ENCODE measurements around the gene STXBP5.

The STXBP5 gene

DNA sequence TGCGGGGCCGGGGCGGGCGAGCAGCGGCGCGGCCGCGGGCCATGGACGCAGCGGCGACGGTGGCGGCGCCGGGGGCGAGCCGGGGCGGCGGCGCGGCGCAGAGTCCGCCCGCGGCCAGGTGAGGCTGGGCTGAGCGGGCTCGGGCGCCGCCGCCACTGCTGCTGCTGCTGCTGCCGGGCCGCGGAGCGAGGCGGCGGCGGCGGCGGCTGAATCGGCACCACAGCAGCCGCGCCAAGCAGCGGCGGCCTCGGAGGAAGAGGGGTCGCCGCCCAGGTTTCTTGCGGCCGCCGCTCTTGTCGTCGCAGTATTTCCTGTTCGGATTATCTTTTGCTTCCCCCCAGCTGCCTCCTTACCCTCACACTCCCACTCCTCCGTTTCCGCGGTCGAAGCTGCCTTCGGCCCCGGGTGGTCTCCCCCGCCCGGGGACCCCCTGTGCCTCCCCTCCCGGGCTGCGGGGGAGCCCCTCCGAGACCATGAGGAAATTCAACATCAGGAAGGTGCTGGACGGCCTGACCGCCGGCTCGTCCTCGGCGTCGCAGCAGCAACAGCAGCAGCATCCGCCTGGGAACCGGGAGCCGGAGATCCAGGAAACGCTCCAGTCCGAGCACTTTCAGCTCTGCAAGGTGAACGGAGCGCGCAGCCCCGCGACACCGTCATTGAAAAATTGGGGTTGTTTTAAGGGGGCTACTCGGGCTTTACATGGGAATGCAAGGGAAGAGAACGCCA lies at the start of gene STXBP5:
Gene STXBP5, plus strand, starts transcription at position 358 of the 726 bp plus-strand sequence. Its CDS starts 116 bp downstream, at position 474.
- peak; percentile 43 for DNase-seq (ENCODE audit: low spot score)

- no peak for DNase-seq (ENCODE audit: low spot score)
Measured at GRCh38 chr6:147154454-147154853, 49.8 kb upstream of the STXBP5 start.

DNA sequence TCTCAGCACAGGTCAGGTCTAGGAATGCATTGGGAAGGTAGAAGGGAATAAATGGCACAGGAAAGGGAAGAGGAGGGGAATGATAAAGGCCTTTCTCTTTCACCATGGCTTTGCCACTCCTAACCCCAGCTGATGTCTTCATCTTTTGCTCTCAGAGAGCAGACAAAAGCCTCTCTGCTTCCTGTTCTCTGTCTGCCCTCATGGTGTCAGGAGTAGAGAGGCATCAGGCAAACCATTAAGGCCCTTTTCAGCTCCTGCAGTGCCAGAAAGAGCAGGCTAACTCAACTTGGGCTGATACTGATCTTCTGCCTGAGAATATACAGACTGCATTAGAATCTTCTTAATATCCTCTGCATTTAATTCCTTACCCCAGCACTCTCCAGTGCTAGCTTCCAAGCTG lies 48.0 kb upstream of the STXBP5 start:
- DNase-seq (ENCODE audit: low spot score) = no peak

GRCh38 chr6:147156799-147157382 lies 47.3 kb upstream of the STXBP5 start:
- DNase-seq (ENCODE audit: low spot score) = no peak

DNA sequence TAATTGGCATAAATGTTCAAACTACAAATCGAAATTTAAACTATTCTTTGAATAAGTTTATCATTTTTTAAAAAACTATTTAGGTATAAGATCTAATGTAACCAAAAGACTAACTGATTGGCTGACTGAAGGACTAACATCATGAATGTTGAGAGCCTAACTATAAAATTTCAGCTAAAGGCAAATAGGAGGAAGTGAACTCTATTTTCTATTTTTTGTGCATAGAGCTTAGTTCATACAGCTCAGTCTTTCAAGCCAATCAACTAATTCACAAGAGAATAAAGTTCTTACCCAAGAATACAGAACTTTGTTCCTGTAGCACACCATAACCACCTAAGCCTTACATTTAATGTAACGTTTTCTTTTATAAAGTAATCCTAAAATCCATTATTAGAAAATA lies 46.3 kb upstream of the STXBP5 start:
- no peak for DNase-seq (ENCODE audit: low spot score)

DNA sequence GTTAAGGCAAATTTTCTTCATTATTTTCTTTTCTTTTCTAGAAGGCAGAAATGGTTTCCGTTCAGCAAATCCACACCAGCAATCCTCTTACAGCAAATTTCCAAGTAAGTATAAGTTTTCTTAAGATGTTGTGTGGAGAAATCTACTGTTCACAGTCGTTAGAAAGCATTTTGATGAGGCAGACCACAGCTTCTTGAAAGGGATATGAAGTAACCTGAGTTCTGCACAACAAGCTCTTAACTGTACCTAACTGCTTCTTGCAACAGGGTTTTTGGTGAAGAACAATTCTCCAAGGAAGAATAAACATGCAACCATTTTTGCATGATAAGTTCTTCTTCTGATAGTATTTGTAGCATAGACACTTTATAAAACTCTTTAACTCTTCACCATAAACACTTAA lies 45.3 kb upstream of the STXBP5 start:
- DNase-seq (ENCODE audit: low spot score) = no peak

DNA sequence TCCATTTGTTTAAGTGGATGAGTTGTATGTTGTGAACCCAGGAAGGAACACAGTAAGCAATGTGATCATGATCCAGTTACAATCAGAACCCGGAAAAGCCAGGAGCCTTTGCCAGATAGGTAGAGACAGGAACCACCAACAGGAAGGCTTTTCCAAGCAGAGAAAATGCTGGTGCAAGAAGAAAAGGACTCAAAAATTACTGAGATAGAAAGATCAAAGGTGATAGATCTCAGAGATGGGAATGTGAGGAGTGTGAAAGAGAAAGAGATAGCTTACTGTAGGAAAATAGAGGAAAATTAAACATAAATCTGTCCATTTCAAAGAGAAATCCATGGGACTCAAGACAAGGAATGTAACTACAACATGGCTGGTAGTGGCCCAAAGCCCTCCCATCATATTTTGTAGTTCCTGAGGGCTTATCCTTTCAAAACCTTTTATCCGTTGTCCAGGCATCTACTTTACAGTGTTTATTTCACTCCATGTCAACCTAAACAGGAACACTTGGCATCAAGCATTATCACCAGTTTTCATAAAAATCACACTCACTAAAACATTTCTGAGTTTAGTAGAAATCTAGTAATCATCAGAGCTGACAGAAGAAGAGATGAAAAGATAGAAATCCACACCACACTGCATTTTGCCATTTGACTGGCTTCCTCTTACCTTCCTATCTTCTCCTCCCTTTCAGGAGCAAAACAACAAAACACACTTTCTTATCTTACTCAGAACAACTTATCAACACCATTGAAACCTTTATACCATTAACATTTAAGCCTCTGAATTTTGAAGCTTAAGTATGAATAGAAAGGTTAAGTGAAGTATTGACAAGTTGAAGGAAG lies 44.5 kb upstream of the STXBP5 start:
- DNase-seq (ENCODE audit: low spot score) = no peak

- DNase-seq (ENCODE audit: low spot score) = no peak
Measured at GRCh38 chr6:147160593-147160992, 43.6 kb upstream of the STXBP5 start.

GRCh38 chr6:147161253-147161973 lies 42.8 kb upstream of the STXBP5 start:
- DNase-seq (ENCODE audit: low spot score) = no peak

DNA sequence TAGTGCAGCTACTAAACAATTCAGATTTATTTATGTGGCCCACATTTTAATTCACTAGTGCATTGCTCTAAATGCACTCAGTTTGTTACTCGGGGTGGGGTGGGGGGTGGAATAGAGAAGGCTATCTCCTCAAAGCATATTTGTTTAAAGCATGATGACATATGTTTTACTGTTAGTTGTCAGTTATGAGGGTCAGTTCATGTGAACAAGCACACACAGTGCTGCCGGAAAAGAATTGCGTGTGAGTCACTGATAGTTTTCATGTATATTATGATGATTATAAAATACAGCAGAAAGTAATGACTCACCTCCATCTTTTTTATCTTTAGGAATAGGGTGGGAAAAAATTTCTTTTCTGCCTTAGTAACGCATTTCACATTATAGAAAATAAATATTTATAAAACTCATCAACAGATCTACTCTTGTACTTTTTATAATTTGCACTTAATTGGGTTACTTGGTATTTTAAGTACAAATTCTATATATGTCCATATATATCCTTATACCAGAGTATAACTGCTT lies 42.2 kb upstream of the STXBP5 start:
- no peak for DNase-seq (ENCODE audit: low spot score)

- no peak for DNase-seq (ENCODE audit: low spot score)
Measured at GRCh38 chr6:147164761-147165160, 39.5 kb upstream of the STXBP5 start.

GRCh38 chr6:147166360-147166944 lies 37.8 kb upstream of the STXBP5 start:
- DNase-seq (ENCODE audit: low spot score) = no peak

- DNase-seq (ENCODE audit: low spot score) = no peak
Measured at GRCh38 chr6:147166992-147167391, 37.2 kb upstream of the STXBP5 start.

GRCh38 chr6:147167576-147168461 lies 36.4 kb upstream of the STXBP5 start:
- no peak for DNase-seq (ENCODE audit: low spot score)

DNA sequence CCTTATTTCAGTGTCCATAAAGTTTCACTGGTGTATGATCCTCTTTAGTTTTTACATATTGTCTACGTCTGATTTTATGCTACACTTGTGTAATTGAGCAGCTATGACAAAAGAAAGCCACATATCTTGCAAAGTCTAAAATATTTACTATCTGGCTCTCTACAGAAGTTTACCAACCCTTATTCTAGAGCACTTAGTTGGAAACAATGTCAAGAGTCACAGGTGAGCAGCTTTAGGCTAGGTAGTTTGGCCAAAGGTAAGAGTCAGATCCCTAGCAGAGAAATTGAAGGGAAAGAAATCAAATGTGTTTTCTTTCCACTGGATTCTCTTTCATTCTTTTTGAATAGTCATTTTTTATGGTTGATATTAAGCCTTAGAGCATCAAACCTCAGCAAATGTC lies 34.7 kb upstream of the STXBP5 start:
- no peak for DNase-seq (ENCODE audit: low spot score)

DNA sequence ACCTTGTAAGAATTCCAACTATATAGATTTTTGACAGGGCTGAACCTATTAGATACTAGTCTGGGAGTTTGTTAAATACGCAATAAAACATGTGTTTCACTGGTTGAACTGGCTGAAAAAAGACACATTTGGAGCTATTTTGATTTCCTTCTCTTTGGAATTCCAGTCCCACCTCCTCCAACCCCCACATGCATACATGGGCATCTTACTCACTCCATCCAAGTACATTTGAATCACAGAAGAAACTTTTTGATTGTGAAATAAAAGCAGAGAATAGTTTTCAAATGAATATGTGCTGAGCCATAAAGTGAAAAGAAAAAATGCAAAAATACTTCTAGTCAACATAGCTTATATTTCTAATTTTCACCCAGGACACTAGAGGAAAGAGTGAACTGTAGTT lies 33.9 kb upstream of the STXBP5 start:
- DNase-seq (ENCODE audit: low spot score) = no peak

- no peak for DNase-seq (ENCODE audit: low spot score)
Measured at GRCh38 chr6:147173140-147173539, 31.1 kb upstream of the STXBP5 start.

DNA sequence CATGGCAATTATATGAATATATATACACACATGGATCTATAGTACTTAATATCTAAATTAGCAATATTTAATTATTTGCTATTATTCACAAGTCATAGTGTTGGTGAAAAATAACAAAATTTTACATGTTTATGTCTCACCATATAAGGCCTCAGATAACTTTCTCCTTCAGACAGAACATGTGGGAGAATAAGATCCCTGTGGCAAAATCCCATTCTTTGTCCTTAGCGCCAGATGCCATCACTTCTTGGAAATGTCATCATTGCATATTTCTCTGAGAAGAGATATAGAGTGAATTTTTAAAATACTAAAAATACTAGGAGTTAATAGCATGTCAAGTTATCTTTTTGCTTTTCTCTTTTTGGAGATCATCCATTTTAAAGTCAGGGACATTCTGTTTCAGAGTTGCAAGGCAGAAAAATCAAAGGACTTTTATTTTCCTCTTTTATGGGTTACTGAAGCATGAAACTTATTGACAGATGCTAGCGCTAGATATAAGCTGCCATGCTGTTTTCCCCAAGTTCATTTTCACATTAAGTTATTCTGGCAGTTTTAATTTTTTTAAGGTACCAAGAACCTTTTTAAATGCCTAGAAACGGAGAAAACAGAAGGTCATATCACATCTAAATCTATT lies 30.4 kb upstream of the STXBP5 start:
- DNase-seq (ENCODE audit: low spot score) = no peak

DNA sequence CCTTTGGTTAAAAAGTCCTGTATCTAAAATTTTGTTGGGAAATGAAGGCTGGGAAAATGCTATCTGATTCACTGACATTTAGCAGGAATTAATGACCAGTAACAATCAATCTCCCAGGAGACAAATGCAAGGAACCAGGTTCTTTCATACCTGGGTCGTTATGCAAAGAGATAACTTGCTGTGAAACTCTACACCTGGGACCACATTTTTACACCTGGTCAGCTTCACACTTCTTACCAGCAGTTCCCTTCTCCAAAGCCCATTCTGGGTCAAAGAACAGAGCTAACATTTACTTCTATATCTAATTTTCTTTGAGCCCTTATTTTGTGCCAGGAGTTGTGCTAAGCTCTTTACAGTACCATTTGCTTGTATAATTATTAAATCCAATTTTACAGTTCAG lies 27.4 kb upstream of the STXBP5 start:
- no peak for DNase-seq (ENCODE audit: low spot score)

- DNase-seq (ENCODE audit: low spot score) = no peak
Measured at GRCh38 chr6:147177286-147177685, 26.9 kb upstream of the STXBP5 start.
